ENCODE data around the gene EXT2.

EXT2 gene

GRCh38 chr11:44257338-44258189, 162.1 kb downstream of the EXT2 start:
- no peak overlapping the region for H3K27ac ChIP-seq

GRCh38 chr11:44258190-44258489, 162.7 kb downstream of the EXT2 start:
- H3K27ac ChIP-seq, result no peak overlapping the region
- TF ChIP-seq CTCF (conservative IDR thresholded peaks at IDR 0.05), result no peak

More at GRCh38 chr11:44257338-44258189, 162.1 kb downstream of the EXT2 start:
- TF ChIP-seq CTCF (conservative IDR thresholded peaks at IDR 0.05), result no peak
- no peak for TF ChIP-seq ZFX (IDR thresholded peaks at IDR 0.05)

GRCh38 chr11:44258839-44259420, 163.5 kb downstream of the EXT2 start:
- no peak for TF ChIP-seq ZFX (IDR thresholded peaks at IDR 0.05)
- no peak overlapping the region for H3K27ac ChIP-seq

GRCh38 chr11:44260081-44260480, 164.6 kb downstream of the EXT2 start:
- H3K27ac ChIP-seq, result no peak overlapping the region
- no peak for TF ChIP-seq ZFX (IDR thresholded peaks at IDR 0.05)

GRCh38 chr11:44261800-44262591, 166.5 kb downstream of the EXT2 start:
- H3K27ac ChIP-seq, result no peak overlapping the region
- no peak for TF ChIP-seq ZFX (IDR thresholded peaks at IDR 0.05)
- no peak for TF ChIP-seq CTCF (conservative IDR thresholded peaks at IDR 0.05)

- no peak overlapping the region for H3K27ac ChIP-seq
- TF ChIP-seq CTCF (conservative IDR thresholded peaks at IDR 0.05) (no peak), ZFX (IDR thresholded peaks at IDR 0.05) (no peak)
These were observed 168.4 kb downstream of the EXT2 start for GRCh38 chr11:44263738-44264437.

GRCh38 chr11:44264438-44264749, 168.9 kb downstream of the EXT2 start:
- no peak overlapping the region for H3K27ac ChIP-seq
- TF ChIP-seq CTCF (conservative IDR thresholded peaks at IDR 0.05) (no peak), ZFX (IDR thresholded peaks at IDR 0.05) (no peak)

GRCh38 chr11:44264761-44265160, 169.3 kb downstream of the EXT2 start:
- TF ChIP-seq ZFX (IDR thresholded peaks at IDR 0.05) (no peak), CTCF (conservative IDR thresholded peaks at IDR 0.05) (no peak)

More at GRCh38 chr11:44264761-44265160, 169.3 kb downstream of the EXT2 start:
- H3K27ac ChIP-seq, result no peak overlapping the region

Data from C4-2B (cell line).